HG02623 (cell line): ENCODE data around the gene TBC1D3K.
"Not testable (repeated sequence)": the region's sequence is repeated elsewhere in the genome, so short reads cannot be mapped to it uniquely, and the experiment has no call there.

Source experiments
- ATAC-seq: cut with Tn5 transposase; IDR thresholded peaks from one replicate; pipeline ENCODE4 v1.9.1; 2021; ENCODE audit warnings: moderate library complexity; ENCODE audit not compliant: unreplicated experiment

The TBC1D3K gene

GRCh38 chr17:37924115-37924514, at the start of gene TBC1D3K:
Gene TBC1D3K, plus strand, starts transcription at chr17:37924415. Its CDS starts 1,585 bp downstream, at chr17:37926000.
- not testable (repeated sequence) for ATAC-seq

- ATAC-seq = no peak
Measured at GRCh38 chr17:37884516-37884915, 39.7 kb upstream of the TBC1D3K start.

- ATAC-seq = no peak
Measured at GRCh38 chr17:37885136-37885535, 39.1 kb upstream of the TBC1D3K start.

GRCh38 chr17:37888881-37889280, 35.3 kb upstream of the TBC1D3K start:
- no peak for ATAC-seq

- ATAC-seq = not testable (repeated sequence)
Measured at GRCh38 chr17:37896961-37897360, 27.3 kb upstream of the TBC1D3K start.
